Measurements from ENCODE around the gene MRGPRD.
A peak's percentile ranks its signal among the peaks of the same experiment; 100 is the strongest.

MRGPRD gene

GRCh38 chr11:68959465-68960293 lies 21.1 kb downstream of the MRGPRD start:
- no peak for DNase-seq (ENCODE audit: low read depth)
- no peak for TF ChIP-seq CTCF (IDR thresholded peaks at IDR 0.05; ENCODE audit: low read length, missing control alignments)
- H3K4me3 ChIP-seq (replicated peaks; ENCODE audit: low read depth, low read length) = no peak overlapping the region

- no peak for TF ChIP-seq CTCF (IDR thresholded peaks at IDR 0.05; ENCODE audit: low read length, missing control alignments)
- DNase-seq (ENCODE audit: low read depth) = no peak
- H3K4me3 ChIP-seq (replicated peaks; ENCODE audit: low read depth, low read length) = no peak overlapping the region
These were observed 22.6 kb downstream of the MRGPRD start for GRCh38 chr11:68958211-68958610.

DNA sequence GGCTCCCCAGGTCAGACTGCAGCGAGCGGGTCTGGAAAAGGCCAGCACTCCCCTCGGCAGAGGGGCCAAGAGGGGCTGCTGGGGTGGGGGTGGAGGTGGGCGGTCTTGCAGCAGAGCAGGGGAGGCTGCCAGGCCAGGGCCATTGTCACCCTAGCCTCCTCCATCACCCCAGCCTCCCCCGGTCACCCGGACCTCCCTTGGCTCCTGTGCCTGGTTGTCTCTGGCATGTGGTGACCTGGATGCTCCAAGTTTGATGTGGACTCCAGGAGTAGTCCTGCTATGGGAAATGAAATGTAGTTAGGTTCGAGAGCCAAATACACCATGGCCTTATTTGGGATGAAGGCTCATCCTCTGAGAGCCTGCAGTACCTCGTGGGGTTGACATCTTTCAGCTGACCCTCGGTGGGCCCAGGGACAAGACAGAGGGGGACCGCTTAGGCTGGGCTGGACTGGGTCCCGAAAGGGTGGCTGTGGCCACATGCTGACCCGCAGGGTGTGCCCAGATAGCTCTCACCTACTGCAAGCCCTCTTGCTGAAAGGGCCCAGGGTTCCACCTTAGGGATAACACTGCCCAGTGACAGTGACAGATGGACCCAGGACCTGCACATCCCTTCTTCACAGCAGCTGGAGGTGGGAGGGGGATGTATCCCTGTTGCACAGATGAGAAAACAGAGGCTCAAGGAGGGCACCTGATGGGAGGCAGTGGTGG lies 24.1 kb downstream of the MRGPRD start:
- no peak overlapping the region for H3K4me3 ChIP-seq (replicated peaks; ENCODE audit: low read depth, low read length)
- no peak for TF ChIP-seq CTCF (IDR thresholded peaks at IDR 0.05; ENCODE audit: low read length, missing control alignments)
- DNase-seq (ENCODE audit: low read depth) = no peak

DNA sequence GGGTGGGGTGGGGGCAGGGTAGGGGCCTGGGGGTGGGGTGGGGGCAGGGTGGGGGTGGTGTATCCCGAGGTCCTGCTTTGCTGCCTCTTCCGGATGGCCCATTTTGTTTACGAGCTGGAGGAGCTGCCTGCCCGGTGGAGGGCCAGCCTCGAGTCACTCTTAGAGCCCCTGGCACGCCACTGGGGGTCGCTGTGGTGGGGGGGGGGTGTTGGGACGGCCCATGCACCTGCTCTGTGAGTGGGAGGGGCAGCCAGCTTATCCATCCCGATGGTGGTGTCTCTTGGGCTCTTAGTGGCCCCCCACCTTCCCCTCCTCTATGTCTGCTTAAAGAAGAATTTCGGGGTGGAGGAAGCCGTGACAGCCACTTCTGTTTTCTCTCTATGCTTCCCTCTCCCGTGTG lies 24.6 kb downstream of the MRGPRD start:
- DNase-seq (ENCODE audit: low read depth) = no peak
- no peak overlapping the region for H3K4me3 ChIP-seq (replicated peaks; ENCODE audit: low read depth, low read length)
- TF ChIP-seq CTCF (IDR thresholded peaks at IDR 0.05; ENCODE audit: low read length, missing control alignments) = peak; percentile 8

- TF ChIP-seq CTCF (IDR thresholded peaks at IDR 0.05; ENCODE audit: low read length, missing control alignments) = no peak
- no peak overlapping the region for H3K4me3 ChIP-seq (replicated peaks; ENCODE audit: low read depth, low read length)
- no peak for DNase-seq (ENCODE audit: low read depth)
These were observed 25.2 kb downstream of the MRGPRD start for GRCh38 chr11:68955607-68955958.

GRCh38 chr11:68954836-68955606 lies 25.8 kb downstream of the MRGPRD start:
- peak; percentile 60 for DNase-seq (ENCODE audit: low read depth)
- no peak for TF ChIP-seq CTCF (IDR thresholded peaks at IDR 0.05; ENCODE audit: low read length, missing control alignments)
- H3K4me3 ChIP-seq (replicated peaks; ENCODE audit: low read depth, low read length) = no peak overlapping the region

Data from fibroblast of pulmonary artery (primary cell).